ENCODE data around the gene SRPRA.
"Not testable (repeated sequence)": the region's sequence is repeated elsewhere in the genome, so short reads cannot be mapped to it uniquely, and the experiment has no call there.

SRPRA gene

DNA sequence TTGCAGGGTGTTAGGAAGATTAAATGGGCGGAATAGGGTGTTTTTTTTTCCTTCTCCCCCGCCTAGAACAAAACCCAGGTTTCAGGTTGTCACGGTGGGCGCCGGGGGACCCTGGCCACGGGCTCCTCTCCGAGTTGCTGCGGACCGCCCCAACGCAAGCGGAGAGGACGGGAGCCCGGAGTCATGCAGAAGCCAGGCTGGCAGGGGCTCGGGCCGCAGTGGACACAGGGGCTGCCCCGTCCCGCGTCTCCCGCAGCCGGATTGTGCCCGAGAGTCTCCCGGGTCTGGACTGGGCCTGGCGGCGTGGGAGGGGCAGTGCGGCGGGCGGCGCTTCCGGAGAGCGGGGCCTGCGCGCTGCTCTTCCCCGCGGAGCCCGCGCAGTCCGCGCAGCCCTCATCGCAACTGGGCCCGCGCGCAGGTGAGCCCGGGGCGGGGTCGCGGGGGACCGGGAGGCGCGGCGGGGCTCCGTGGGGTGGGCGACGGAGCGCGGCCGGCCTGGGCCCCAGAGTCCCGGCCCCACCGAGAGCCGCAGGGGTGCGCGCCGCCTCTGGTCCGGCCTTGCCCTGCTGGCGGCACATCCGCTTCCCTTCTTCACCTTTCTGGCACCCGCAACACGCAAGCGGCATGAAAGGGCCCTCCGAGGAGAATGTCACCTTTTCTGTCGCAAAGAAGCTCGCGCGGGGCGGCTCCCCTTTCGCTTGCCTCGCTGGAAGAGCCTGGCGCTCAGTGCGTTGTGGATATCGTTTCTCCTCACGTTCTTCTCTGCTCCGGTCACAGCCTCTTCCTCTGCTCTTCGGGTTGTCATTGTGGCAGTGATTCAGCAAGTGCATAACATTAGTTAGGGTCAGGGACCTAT is 14.3 kb upstream of the SRPRA start, which contains the start of gene TIRAP:
Gene TIRAP, plus strand, starts transcription at position 358 of the 856 bp plus-strand sequence. CDS start 7,802 bp downstream, outside the sequence.
- DNase-seq (ENCODE audit: low read depth in 4 of 4, low spot score in 1 of 4), result peak in 1 of 4 experiments; percentile 43

DNA sequence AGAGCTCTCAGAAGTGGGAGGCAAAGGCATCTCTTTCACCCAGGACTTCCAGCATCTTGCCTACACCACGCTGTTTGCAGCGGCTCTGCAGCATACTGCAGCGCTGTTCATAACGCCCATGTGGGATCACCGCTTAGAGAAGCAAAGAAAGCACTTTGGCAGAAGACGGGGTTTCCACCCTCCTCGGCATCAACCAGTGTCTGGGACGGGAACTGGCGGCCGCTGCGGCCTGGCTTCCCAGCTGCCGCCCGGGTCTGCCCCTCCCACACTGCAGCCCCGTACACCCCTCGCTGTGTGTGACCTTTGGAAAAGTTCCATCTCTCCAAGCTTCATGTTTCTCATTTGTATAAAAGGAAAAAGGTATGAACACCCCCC is 13.7 kb upstream of the SRPRA start:
- DNase-seq (ENCODE audit: low read depth in 4 of 4, low spot score in 1 of 4), result no peak

DNA sequence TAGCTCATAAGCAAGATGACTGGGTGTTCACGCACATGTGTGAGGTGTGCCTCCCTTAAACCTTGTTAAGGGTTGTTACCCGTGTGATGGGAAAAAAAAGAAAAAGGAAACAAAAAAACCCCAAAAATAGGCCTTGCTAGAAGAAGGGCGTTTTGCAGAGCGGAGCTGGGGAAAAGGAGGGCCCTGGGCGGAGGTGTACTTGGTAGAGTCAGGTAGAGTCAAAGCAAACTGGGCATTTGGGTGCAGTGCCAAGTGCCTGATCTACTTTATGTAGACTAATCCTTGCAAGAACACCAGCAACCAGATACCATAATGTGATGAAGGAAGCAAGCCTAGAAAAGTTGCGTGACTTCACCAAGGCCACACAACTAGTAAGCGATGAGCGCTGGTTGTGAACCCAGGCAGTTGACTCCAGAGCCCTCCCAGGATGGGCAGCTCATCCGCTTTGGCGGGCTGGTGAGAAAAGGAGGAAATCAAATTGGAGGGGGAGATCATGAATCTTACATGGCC is 13.0 kb upstream of the SRPRA start:
- DNase-seq (ENCODE audit: low read depth in 4 of 4, low spot score in 1 of 4), result no peak

DNA sequence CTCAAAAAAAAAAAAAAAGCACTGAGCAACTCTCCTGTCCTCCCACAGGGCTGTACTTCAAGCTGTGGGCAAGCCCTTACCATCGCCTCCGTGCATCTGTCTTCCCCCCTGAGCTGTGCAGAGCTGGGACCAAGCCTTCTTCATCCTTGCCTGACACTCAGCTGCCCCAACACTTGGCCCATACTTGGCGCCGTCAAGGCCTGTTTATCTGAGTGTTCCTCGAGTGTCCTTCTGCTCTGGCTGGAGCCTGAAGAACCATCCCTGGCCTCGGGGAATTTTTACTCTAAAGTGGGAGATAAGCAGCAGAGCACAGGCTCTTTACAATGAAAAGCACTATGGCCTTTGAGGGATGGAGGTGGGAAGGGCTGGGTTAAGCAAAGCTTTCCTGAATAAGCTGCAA is 12.6 kb upstream of the SRPRA start:
- DNase-seq (ENCODE audit: low read depth in 4 of 4, low spot score in 1 of 4), result no peak

DNA sequence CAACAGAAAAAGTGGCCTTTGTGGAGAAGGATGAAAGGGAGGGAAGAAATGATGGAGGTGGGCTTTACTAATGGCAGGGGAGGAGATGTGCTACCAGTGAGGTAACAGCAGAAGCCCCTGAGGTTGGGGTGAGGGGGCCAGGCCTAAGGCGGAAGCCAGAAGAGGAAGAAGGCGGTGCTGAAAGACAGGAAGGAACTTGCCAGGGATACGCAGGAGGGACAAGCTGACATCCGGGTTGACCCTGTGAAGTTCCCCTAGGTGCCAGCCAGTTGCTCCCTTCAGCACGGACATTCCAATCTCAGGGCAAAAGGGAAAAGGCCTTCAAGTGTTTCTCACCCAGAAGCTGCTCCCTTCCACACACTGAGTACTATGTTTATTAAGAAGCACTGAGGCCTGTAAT is 11.9 kb upstream of the SRPRA start:
- DNase-seq (ENCODE audit: low read depth in 4 of 4, low spot score in 1 of 4), result no peak

DNA sequence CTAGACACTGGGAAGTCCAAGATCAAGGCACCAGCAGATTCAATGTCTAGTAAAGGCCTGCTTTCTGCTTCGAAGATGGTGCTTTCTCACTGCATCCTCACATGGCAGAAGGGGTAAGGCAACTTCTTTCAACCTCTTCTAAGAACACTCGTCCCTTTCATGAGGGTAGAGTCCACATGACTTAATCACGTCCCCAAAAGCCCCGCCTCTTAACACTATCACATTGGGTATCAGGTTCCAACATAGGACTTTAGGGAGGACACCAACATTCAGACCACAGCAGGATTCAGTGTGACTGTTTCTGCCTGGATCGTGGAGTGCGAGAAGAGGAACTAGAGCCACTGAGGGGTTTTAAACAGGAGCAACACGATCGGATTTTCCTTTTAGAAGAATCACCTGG is 10.5 kb upstream of the SRPRA start:
- no peak for DNase-seq (ENCODE audit: low read depth in 4 of 4, low spot score in 1 of 4)

DNA sequence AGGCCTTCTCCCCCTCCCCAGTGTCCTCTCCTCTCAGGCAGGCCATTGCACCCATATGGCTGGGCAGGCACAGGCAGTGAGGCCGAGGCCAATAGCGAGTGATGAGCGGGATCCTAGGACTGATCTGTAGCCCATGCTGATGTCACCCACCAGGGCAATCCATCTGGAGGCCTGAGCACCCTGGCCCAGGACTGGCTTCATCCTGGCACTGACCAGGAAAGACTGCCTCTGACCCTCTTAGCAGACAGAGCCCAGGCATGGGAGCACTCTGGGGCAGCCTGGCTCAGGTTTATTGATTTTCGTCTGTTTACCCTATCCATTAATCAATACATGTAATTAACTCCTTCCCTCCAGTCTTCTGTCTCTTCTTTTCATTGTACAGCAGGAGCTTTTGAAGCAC is 9.1 kb upstream of the SRPRA start:
- DNase-seq (ENCODE audit: low read depth in 4 of 4, low spot score in 1 of 4), result no peak

DNA sequence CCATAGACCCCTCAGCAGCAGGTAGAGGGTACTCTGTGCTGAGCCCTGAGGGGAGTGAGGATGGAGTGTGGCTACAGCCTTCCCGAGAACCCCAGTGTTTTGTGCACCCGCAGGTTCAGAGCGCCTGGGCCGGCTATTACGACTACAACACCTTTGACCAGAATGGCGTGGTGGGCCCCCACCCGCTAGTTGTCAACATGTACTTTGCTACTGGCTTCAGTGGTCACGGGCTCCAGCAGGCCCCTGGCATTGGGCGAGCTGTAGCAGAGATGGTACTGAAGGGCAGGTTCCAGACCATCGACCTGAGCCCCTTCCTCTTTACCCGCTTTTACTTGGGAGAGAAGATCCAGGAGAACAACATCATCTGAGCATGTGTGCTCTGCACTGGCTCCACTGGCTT is 8.6 kb upstream of the SRPRA start:
- no peak for DNase-seq (ENCODE audit: low read depth in 4 of 4, low spot score in 1 of 4)

DNA sequence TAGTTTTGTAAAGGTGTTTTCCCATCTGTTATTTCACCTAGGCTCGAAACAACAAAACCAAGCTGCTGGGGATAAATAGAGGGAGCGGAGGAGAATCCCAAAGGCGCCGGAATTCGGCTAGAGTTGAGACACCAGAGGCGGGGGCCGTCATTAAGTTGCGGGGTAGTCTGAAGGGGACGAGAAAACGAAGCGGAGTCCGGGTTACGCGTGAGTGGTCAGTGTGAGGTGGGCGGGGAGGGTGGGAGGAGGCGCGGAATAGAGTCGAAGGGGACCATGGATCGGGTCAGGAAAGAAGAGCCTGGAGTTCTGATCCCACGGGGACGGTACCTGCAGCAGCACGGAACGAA is 361 bp downstream of the SRPRA start:
- no peak for DNase-seq (ENCODE audit: low read depth in 4 of 4, low spot score in 1 of 4)

DNA sequence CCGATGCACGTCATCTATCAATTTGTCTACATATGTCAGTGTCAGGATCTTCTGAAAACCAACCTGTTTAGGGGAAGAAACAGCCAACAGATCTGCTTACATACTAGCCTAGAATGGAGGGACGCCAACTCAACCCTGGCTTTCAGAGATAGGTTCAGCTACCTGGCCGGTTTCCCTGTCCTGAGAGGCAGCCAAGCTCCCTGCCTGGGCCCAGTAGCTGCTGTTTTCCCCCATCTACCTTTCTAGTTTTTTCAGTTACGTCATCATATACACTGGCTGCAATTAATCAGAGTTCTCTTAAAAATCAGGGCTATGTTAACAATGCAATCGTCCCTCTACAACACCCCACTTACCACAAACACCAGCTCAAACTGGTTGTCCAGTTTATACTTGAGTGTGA is 1.0 kb downstream of the SRPRA start:
- no peak for DNase-seq (ENCODE audit: low read depth in 4 of 4, low spot score in 1 of 4)

DNA sequence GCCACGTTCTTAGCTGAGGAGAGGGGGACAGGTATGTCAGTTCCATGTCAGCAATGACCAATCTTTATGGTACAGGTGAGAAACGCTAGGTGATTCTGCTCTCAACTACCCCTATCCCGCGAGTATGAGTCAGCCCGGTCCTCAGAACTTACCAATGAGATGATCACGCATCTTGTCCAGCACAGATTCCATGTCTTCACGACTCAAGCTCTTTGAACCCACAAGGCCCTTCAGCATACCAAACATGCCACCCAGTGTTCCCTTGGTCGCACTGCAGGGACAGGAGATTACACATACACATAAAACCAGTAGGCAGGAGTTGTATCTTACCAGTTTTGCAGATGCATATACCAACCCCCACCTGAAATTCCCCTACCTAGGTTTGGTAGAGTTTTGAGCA is 2.9 kb downstream of the SRPRA start:
- DNase-seq (ENCODE audit: low read depth in 4 of 4, low spot score in 1 of 4), result no peak

DNA sequence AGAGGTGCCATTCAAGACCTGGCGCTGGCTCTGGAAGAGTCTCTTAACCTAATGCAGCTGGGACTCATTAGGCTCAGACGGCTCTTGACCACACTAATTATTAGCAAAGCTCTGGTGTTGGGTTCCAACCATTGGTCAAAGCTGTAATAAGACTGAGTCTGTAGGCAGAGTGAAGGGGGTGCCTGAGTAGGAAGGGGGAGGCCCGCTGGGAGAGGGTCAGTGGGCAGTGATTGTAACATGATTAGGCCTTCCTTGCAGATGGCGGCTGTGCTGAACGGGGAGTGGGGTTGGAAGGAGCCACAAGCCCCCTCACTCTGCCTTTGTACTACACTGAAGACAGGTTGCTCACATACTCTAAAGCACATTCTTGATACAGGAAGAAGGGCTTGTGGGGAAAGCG is 5.2 kb downstream of the SRPRA start:
- DNase-seq (ENCODE audit: low read depth in 4 of 4, low spot score in 1 of 4), result no peak

DNA sequence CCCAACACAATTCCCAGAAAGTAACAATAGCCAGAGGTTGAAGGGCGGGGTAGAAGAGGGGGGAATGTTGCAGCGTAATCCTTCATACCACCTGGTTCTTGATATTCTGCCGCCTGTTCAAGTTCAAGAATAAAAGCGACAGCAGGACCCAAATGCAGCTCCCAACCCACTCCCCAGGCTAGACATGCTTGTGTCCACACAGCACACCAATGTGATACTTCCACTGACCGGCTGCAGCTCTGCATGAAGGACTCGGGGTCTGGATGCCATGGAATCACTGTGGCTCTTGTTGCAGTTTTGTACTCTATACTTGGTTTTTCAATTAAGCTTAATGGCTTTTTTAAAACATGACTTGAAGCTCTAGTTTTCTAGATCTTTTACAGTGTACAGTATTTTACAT is 6.5 kb downstream of the SRPRA start:
- no peak for DNase-seq (ENCODE audit: low read depth in 4 of 4, low spot score in 1 of 4)

DNA sequence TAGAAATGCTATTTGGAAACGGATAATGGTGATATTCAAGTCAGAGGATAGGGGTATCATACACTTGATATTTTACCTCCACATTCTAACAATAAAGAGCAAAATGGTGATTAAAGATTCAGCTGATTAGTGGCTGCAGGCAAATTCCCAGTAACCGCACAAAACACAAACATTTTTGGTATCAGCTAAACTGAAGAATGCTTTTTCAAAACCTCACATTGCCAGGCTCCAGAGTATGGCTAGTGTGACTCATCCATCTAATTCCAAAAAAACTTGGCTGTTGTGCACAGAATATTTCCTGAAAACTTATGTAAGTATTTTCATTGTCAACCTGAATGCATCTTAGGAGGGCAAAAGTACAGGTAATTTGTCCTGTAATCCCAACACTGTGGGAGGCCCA is 10.9 kb downstream of the SRPRA start:
- no peak for DNase-seq (ENCODE audit: low read depth in 4 of 4, low spot score in 1 of 4)

DNA sequence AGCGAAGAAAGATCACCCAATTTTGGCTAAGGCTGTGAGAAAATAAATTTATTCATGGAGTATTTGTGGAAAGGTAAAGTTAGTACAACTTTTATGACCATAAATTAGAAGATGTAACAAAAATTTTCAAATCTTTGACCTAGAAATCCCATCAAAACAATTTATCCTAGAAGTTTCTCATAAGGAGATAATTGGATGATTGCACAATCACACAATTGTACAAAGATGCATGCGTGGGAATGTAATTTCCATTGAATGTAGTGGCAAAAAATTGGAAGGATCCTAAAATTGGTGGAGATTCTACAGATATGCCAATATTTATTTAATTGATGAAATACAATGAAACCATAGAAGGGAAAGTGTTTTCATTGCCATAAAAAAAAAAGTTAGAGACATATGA is 11.6 kb downstream of the SRPRA start:
- DNase-seq (ENCODE audit: low read depth in 4 of 4, low spot score in 1 of 4), result no peak

DNA sequence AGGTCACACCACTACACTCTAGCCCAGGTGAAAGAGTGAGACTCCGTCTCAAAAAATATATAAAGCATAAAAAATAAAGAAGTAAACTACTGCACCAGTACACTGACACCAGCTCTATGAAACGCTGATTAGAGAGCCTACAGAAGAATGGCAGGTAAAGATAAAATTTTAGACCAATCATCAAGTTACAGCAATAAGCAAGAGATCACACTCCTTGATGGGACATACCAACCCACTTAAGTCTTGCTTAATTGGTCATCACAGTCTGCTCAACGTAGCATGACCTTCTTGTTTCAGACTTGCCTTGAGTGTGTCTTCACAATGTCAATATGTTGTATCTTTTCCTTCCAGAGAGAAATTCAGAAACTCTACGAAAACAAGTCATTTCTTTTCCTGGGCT is 12.5 kb downstream of the SRPRA start:
- no peak for DNase-seq (ENCODE audit: low read depth in 4 of 4, low spot score in 1 of 4)

DNA sequence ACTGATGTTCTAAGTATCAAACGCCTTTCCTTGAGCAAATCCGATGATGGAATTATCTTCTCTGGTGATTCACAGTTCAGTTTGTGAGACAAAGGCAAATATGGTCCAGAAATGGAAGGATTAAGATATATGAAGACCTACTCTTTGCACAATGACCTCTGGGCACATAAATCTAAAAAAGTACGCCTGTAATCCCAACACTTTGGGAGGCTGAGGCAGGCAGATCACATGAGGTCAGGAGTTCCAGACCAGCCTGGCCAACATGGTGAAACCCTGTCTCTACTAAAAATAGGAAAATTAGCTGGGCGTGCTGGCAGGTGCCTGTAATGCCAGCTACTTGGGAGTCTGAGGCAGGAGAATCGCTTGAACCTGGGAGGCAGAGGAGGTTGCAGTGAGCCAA is 13.2 kb downstream of the SRPRA start:
- not testable (repeated sequence) for DNase-seq (ENCODE audit: low read depth in 4 of 4, low spot score in 1 of 4)

DNA sequence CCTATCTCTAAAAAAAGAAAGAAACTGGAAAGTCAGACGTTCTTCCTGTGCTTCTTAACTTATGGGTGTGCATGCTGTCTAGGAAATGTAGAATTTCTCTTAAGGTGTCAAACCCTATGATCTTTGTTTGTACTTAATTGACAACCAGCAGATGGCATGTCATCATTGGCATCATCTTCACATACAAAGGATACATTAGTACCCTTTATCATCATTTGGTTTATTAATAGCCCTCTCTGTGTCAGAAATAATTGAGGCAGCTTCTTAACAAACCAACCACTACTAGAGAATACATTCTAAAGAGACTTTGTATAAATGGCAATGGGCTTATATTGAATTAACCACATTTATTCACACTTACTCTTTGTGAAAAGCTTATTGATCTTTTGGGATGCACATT is 13.9 kb downstream of the SRPRA start:
- no peak for DNase-seq (ENCODE audit: low read depth in 4 of 4, low spot score in 1 of 4)

DNA sequence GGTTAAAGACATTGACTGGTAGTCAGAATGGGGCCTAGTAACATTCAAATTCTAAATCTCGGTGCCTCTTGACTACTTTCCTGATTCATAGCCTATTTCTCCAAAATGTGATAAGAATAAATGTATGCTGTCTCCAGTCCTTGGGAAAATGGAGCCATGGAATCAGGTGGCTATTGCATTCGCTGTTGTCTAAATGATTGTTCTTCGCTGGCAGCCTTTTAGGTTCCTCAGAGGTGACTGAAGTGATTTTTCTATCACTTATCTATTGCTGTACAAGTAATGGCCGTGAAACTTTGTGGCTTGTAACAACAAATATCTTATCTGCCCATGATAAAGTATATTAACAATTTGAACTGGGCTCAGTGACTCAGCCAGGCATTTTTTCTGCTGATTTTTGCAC is 15.4 kb downstream of the SRPRA start:
- DNase-seq (ENCODE audit: low read depth in 4 of 4, low spot score in 1 of 4), result no peak

DNA sequence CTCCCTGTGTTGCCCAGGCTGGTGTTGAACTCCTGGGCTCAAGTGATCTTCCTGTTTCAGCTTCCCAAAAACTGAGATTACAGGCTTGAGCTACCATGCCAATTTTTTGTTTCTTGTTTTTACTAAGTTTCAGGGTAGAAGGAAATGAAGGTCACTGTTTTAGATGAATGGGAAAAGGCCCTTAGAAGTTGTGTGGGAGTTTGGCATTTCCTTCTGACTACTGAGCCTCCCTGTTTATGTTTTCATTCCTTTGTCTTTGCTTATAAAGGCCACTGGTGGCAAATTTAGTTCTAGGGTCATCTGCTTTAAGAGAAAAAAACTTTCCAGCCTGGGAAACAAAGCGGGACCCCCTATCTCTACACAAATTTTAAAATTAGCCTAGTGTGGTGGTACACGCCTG is 22.1 kb downstream of the SRPRA start:
- DNase-seq (ENCODE audit: low read depth in 4 of 4, low spot score in 1 of 4), result no peak

DNA sequence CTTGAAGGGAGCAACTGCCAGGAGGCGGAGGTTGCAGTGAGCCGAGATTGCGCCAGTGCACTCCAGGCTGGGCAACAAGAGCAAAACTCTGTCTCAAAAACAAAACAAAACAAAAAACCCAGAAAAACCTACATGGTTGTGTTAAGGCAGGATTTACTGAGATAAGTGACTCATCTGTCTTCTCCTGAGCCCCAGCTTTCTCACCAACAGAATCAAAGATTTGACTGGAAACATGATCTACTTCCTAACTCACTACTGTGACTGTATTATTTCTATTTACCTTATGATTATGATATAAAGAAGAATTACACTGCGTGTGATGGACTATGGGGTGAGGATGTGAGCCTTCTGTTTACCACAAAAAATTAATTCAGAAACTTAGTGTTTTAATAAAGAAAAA is 35.3 kb downstream of the SRPRA start:
- no peak for DNase-seq (ENCODE audit: low read depth in 4 of 4, low spot score in 1 of 4)

DNA sequence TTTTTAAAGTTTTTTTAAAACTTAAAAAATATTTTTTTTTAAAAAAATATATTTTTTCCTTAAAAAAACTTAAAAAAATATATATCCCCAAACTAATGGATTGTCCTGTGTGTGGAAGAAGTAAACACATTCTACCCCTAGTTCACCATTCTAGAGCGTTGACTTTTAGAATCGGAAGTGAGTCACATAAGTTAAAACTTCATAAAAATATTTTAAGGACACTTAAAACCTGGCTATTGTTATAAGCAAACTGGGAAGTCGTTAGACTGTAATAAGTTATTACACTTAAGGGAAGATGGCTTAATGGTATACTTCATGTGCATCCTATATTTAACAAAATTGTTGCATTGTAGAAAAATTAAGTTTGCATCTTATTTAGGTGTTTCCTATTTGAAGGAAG is 36.0 kb downstream of the SRPRA start:
- DNase-seq (ENCODE audit: low read depth in 4 of 4, low spot score in 1 of 4), result no peak

Data from stimulated activated CD4-positive, alpha-beta T cell treated with anti-CD3 and anti-CD28 coated beads, Interleukin-1b, Interleukin-23, amount 100 ng/mL, for 24 hours (primary cell).